RWPE2 (cell line): Measurements from ENCODE around the gene TARBP1.

Source experiments
- ATAC-seq: fragments of 200-7000 bp; cut with Tn5 transposase; 3 replicates; pipeline ENCODE4 v1.9.1; 2021; ENCODE audit warnings: low read depth
- DNase-seq: peaks from one replicate; pipeline ENCODE4 v3.0.0-alpha.2; 2020; ENCODE audit warnings: low spot score
- H3K27ac ChIP-seq: fragments of 450-650 bp; 2 replicates; pipeline ENCODE4 v1.5.1; 2017; ENCODE audit warnings: mild to moderate bottlenecking; ENCODE audit not compliant: poor library complexity, severe bottlenecking
- H3K27me3 ChIP-seq: fragments of 250-450 bp; sonication (Bioruptor Pico); 2 replicates; pipeline ENCODE4 v1.5.1; 2021; ENCODE audit warnings: mild to moderate bottlenecking, moderate library complexity; ENCODE audit not compliant: insufficient read depth, poor library complexity, severe bottlenecking
- H3K36me3 ChIP-seq: fragments of 250-450 bp; sonication (Bioruptor Pico); 2 replicates; pipeline ENCODE4 v1.5.1; 2020; ENCODE audit warnings: low read depth, mild to moderate bottlenecking, moderate library complexity
- H3K4me1 ChIP-seq: fragments of 250-450 bp; sonication (Bioruptor Pico); 2 replicates; pipeline ENCODE4 v1.5.1; 2021; ENCODE audit warnings: mild to moderate bottlenecking, moderate library complexity; ENCODE audit not compliant: insufficient read depth, poor library complexity, severe bottlenecking
- H3K4me3 ChIP-seq: fragments of 250-450 bp; sonication (Bioruptor Pico); 2 replicates; pipeline ENCODE4 v1.5.1; 2021; ENCODE audit warnings: mild to moderate bottlenecking, moderate library complexity; ENCODE audit not compliant: severe bottlenecking
- H3K9me3 ChIP-seq: fragments of 250-450 bp; sonication (Bioruptor Pico); 2 replicates; pipeline ENCODE4 v1.5.1; 2021; ENCODE audit warnings: mild to moderate bottlenecking, moderate library complexity; ENCODE audit not compliant: severe bottlenecking
- TF ChIP-seq, protein P1 (sequence below): fragments of 450-650 bp; IDR thresholded peaks from one replicate; pipeline ENCODE4 v1.5.1; 2017; ENCODE audit warnings: mild to moderate bottlenecking, moderate library complexity; ENCODE audit not compliant: poor library complexity, severe bottlenecking

TARBP1 gene

GRCh38 chr1:234525099-234525799 is 46.3 kb upstream of the TARBP1 start:
- ATAC-seq (no peak), DNase-seq (no peak)
- TF ChIP-seq, protein P1, sequence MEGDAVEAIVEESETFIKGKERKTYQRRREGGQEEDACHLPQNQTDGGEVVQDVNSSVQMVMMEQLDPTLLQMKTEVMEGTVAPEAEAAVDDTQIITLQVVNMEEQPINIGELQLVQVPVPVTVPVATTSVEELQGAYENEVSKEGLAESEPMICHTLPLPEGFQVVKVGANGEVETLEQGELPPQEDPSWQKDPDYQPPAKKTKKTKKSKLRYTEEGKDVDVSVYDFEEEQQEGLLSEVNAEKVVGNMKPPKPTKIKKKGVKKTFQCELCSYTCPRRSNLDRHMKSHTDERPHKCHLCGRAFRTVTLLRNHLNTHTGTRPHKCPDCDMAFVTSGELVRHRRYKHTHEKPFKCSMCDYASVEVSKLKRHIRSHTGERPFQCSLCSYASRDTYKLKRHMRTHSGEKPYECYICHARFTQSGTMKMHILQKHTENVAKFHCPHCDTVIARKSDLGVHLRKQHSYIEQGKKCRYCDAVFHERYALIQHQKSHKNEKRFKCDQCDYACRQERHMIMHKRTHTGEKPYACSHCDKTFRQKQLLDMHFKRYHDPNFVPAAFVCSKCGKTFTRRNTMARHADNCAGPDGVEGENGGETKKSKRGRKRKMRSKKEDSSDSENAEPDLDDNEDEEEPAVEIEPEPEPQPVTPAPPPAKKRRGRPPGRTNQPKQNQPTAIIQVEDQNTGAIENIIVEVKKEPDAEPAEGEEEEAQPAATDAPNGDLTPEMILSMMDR, result no peak
- Histone ChIP-seq H3K9me3 (no peaks in the 10 kb centered on the region), H3K4me1 (peaks cover 14% of the 10 kb centered on the region), H3K27me3 (no peaks in the 10 kb centered on the region), H3K4me3 (no peak overlapping the region), H3K27ac (no peak overlapping the region), H3K36me3 (no peaks in the 10 kb centered on the region)

GRCh38 chr1:234521836-234522235 is 42.9 kb upstream of the TARBP1 start:
- H3K4me1 ChIP-seq, result peaks cover 14% of the 10 kb centered on the region
- no peak overlapping the region for H3K27ac ChIP-seq

GRCh38 chr1:234520908-234521817 is 42.2 kb upstream of the TARBP1 start:
- Histone ChIP-seq H3K27ac (no peak overlapping the region), H3K4me3 (no peak overlapping the region), H3K36me3 (no peaks in the 10 kb centered on the region), H3K4me1 (peaks cover 14% of the 10 kb centered on the region), H3K27me3 (no peaks in the 10 kb centered on the region), H3K9me3 (no peaks in the 10 kb centered on the region)
- no peak for DNase-seq
- ATAC-seq, result no peak
- TF ChIP-seq, protein P1, result no peak

More at GRCh38 chr1:234521836-234522235, 42.9 kb upstream of the TARBP1 start:
- no peak overlapping the region for H3K4me3 ChIP-seq
- no peaks in the 10 kb centered on the region for H3K9me3 ChIP-seq
- DNase-seq, result no peak
- H3K36me3 ChIP-seq, result no peaks in the 10 kb centered on the region
- no peaks in the 10 kb centered on the region for H3K27me3 ChIP-seq
- no peak for ATAC-seq
- TF ChIP-seq, protein P1, result no peak

DNA sequence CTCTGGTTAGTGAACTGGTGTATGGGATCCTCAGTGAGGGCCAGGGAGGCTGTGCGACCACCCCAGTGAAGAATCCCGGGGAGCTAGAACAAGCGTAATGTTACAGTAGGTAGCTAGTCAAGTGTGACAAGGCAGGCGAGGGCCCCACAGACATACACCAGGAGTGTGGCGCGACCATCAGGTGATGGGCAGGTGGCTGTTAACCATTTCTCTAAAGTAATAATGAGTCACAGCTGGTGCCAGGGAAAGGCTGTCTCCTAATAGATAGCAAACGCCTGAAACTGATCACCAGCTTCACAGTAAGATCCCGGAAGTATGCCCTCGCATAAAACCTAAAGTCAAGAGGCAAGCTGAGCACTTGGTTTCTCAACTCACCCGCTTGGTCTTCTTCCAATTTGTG is 40.5 kb upstream of the TARBP1 start:
- TF ChIP-seq, protein P1, result no peak
- no peaks in the 10 kb centered on the region for H3K9me3 ChIP-seq
- ATAC-seq (no peak), DNase-seq (no peak)
- H3K4me3 ChIP-seq, result no peak overlapping the region
- no peak overlapping the region for H3K27ac ChIP-seq
- peaks cover 28% of the 10 kb centered on the region for H3K4me1 ChIP-seq
- no peaks in the 10 kb centered on the region for H3K36me3 ChIP-seq
- H3K27me3 ChIP-seq, result no peaks in the 10 kb centered on the region
